HL-60/S4 treated with retinoic acid at 250 ng/mL for 4 days and 3 days (cell line): ENCODE results near the gene PRDX5.

Experiments used
- in situ Hi-C: fragments of 300-500 bp; cut with MboI; formaldehyde crosslinking; loops from 2 replicates; pipeline ENCODE4 v1.7.0; 2022; ENCODE audit warnings: low sequenced_read_pairs

Gene PRDX5

DNA sequence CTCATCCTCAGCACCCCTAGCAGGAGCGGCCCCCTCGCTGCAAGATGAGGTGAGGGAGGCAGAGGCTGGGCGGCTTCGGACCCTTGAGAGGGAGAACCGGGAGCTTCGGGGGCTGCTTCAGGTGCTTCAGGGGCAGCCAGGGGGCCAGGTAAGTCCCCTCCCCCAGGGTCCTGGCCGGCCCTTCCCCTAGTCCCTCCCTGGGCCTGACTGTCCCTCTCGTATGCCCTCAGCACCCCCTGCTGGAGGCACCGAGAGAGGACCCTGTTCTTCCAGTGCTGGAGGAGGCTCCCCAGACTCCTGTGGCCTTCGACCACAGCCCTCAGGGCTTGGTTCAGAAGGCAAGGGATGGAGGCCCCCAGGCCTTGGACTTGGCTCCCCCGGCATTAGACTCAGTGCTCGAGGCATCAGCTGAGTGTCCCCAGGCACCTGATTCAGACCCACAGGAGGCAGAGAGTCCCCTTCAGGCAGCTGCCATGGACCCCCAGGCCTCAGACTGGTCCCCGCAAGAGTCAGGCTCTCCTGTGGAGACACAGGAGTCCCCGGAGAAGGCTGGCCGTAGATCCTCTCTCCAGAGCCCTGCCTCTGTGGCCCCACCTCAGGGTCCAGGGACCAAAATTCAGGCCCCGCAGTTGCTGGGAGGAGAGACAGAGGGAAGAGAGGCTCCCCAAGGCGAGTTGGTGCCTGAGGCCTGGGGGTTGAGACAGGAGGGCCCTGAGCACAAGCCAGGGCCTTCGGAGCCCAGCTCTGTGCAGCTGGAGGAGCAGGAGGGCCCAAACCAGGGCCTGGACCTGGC, 26.0 kb downstream of the PRDX5 start:
- in situ Hi-C loops: no loop called here

GRCh38 chr11:64344787-64345186, 26.9 kb downstream of the PRDX5 start:
- in situ Hi-C loops: no loop called here

- in situ Hi-C loops: no loop called here
Observed at GRCh38 chr11:64347193-64347867, 29.4 kb downstream of the PRDX5 start.

- in situ Hi-C loops: no loop called here
Observed at GRCh38 chr11:64348383-64349024, 30.6 kb downstream of the PRDX5 start.

GRCh38 chr11:64349025-64349387, 31.1 kb downstream of the PRDX5 start:
- in situ Hi-C loops: no loop called here

- in situ Hi-C loops: no loop called here
Observed at GRCh38 chr11:64349404-64349803, 31.5 kb downstream of the PRDX5 start.

GRCh38 chr11:64351136-64351631, 33.3 kb downstream of the PRDX5 start:
- in situ Hi-C loops: no loop called here

GRCh38 chr11:64352099-64352994, 34.4 kb downstream of the PRDX5 start:
- in situ Hi-C loops: no loop called here

DNA sequence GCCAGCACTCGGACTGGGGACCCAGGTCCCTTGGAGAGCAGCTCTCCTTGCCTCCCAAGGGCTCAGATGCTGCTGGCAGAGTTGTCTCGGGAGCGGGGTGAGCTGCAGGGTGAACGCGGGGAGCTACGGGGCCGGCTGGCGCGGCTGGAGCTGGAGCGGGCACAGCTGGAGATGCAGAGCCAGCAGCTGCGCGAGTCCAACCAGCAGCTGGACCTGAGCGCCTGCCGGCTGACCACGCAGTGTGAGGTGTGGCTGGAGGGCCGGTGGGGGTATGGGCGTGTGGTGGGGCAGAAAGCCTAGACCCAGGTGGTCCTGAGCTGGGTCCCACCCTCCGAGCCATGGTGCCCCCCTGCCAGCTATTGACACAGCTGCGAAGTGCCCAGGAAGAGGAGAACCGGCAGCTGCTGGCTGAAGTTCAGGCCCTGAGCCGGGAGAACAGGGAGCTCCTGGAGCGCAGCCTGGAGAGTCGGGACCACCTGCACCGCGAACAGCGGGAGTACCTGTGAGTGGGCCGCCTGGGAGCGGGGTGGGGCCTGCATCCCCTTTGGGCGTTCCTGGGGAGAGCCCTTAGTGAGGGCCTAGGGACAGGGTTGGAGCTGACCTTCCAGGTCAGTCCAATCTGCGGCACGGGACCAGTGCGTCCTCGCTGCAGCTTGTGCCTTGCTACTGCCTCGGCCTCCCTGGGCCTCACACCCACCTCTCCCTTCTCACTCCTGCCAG, 35.2 kb downstream of the PRDX5 start:
- in situ Hi-C loops: no loop called here

GRCh38 chr11:64353715-64354506, 36.0 kb downstream of the PRDX5 start:
- in situ Hi-C loops: no loop called here

DNA sequence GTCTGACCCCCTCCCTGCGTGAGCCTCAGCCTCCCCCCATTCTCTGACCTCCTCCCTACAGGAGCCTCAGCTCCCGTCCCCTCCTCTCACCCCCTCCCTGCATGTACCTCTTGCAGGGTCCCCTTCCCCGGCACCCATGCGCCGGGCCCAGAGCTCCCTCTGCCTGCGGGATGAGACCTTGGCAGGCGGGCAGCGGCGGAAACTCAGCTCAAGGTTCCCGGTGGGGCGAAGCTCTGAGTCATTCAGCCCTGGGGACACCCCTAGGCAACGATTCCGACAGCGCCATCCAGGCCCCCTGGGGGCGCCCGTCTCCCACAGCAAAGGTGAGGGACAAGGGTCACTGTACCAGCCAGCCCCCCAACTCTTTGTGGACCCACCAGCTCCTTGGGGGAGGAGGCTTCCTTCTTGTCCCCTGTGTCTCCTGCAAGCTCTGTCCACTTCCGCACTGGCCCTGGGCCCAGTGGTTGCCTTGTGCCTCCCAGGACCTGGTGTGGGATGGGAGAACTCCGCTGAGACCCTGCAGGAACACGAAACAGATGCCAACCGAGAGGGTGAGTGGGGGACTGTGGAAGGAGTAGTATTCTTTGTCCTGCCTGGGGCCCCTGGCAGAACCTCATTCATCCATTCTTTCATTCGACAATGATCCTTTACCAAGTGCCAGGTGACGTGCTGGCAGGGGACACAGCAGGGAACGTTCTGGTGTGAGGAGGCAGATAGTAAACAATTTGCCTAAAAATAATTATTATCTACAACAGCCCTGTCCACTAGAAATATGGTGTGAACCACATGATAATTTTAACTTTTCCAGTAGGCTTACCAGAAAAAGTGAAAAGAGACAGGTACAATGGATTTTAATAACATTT, 37.4 kb downstream of the PRDX5 start:
- in situ Hi-C loops: no loop called here

DNA sequence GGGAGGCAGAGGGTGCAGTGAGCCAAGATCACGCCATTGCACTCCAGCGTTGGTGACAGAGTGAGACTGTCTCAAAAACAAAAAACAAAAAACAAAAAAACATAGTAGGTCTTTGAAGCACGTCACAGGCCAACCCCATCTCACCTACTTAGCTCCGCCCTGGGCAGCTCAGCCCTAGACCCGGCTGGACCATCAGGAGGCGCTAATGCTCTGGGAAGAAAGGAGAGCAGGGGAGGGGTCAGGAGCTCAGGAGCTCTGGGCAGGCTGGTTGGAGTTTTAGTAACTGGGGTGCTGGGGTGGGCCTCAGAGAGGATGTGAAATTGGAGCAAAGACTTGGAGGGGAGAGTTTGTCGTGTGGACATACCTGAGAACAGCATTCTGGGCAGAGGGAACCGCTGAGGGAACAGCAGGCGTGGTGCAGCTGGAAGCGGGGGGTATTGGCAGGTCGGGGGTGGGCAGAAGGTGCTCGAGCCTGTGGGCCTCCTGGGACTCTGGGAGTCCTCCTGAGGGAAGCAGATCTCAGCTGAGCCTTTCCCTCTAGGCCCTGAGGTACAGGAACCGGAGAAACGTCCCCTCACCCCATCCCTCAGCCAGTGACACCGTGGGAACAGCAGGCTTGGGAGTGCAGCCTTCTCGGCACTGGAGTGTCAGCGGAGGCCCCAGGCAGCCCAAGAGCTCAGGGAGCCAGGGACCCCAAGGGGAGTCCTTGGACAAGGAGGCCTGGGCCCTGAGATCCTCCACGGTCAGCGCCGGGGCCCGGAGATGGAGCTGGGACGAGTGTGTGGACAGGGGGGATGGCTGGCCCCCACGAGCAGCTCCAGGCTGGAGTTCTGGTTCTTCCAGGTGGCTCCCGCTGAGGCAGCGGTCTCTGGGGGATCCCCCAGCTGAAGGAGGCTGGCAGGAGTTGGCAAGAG, 38.8 kb downstream of the PRDX5 start:
- in situ Hi-C loops: no loop called here

GRCh38 chr11:64357446-64357845, 39.5 kb downstream of the PRDX5 start:
- in situ Hi-C loops: no loop called here

DNA sequence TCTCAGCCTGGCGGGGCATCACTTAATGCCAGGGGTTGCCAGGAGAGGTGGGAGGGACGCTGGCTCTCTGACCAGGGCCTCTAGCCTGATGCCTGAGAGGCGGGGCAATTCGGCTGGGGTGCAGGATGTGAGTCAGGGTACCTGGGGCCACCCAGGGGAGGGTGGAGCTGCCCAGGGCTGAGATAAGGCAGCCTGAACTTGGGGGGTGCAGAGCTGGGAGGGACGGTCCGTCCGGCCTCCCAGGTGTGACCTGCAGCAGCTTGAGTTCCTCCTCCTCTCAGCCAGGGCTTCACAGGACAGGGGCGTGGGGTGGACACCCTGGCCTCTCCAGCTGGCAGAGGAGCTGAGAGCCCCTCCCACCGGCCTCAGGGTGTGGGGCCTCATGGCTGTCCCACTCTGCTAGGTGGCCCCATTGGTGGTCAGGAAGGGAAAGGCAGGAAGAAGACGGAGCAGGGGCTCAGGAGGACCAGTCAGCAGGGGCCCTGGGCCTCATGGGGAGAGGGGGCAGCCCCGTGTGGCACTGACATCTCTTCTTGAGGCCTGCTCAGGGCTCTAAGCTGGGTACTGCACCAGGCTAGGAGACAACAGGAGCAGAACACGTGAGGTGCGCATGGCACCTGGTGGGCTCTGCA, 40.1 kb downstream of the PRDX5 start:
- in situ Hi-C loops: no loop called here

DNA sequence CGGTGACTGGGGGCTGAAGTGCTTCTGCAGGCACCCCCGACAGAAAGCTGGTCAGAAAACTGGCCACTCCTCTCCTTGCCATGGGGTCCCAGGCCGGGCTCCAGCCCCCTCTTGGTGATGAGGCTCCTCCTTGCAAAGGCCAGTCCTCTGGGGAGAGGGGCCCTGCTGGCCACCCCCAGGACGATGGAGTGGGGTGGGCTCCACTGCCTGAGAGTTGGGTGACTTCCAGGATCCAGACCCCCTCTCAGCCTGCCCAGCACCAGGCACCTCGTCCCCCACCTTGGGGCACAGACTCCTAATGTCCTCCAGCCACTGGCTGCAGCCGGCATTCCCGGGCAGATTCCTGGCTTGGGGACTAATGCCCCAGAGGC, 40.6 kb downstream of the PRDX5 start:
- in situ Hi-C loops: no loop called here

GRCh38 chr11:64358907-64359711, 41.2 kb downstream of the PRDX5 start, which contains the start of gene RPS6KA4:
Gene RPS6KA4 (plus strand): TSS chr11:64359162. CDS start chr11:64359236, 74 bp downstream.
- in situ Hi-C loops: no loop called here
